ENCODE measurements around the gene NCK1.

The NCK1 gene

DNA sequence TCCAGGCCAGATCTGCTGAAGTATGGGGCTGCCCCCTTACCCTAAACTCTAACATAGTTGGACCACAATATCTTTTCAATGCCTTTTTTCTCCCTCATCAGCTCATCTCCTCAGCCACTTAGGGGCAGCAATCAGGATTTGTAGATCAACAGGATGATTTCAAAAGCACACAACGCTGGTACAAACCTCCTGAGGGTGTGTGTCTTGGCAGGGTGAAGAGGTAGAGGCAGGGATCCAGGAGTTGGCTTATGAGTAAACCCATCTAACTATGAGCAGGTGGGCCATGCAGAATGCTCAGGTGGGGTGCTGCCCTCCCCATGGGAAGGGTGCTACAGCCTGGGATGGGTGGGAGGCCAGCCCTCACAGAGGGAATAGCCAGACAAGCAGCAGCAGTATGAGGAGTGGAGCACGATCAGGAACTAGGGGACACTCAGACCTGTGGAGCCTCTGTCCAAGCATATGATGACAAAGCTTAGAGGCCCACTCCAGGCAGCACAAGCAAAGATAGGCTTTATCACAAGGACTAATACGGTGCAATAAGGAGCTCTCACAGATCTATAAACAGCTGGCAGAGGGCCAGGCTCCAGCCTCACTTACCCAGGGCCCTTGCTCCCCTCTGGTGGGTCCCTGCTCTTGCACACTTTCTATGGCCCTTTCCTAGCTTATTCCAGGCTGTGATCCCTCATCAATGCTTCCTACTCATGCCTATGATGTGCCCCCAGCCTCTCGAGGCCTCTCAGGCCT, 127.9 kb downstream of the NCK1 start:
- DNase-seq = no peak

DNA sequence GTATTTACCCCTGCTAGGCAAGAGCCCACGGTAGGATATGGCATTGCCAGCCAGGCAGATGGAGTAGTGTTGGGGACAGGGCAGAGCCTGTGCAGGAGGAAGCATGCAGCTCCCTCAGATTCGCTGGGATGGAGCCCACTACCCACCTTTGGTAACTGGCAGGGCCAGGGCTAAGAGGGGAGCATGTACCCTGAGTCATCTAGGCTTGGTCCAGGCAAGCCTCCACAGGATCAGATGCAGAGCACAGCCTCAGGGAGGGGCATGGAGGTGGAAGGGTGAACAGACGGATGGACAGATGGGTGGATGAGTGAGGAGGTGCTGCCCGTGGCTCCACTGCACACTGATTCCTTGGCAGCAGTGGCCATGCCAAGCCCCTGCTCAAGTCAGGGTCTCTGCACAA, 128.8 kb downstream of the NCK1 start:
- no peak for DNase-seq

DNA sequence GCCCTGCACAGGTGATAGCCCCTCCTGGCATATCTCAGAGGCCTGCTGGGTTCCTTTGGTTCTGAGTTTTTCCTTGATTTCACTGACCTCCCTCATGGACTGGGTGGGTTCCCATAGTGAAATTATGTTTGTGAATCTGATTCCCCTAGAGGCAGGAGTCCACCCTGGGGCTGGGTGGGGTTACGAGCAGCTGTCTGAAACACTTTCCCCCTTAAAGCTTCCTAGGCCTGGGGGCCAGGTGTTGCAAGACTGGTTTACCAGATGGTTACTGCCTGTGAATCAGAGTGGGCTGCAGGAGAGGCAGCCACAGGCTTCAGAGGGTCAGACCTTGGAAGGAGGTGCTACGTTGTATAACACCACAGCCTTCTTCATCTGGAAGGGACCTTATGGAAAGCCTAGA, 130.1 kb downstream of the NCK1 start:
- no peak for DNase-seq

- no peak for DNase-seq
Observed at GRCh38 chr3:136994772-136995516, 132.9 kb downstream of the NCK1 start.

DNA sequence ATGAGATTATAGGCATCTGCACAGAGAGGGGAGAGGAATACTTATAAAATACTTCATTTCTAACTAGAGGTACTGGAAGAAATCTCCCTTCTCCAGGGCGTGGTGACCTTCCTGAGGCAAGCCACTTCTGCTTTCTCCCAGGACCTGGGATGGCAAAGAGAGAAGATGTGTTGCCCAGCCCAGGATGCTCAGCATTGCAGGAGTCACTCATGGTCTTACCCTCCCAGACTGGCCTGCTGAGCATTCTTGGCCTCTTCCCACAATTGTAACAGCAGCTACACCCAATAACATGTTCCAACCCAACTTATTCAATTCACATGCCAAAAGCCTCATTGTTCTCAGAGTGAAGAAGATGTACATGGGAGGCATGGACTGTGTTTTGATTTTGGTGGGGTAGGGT, 133.6 kb downstream of the NCK1 start:
- DNase-seq = no peak

Measured in right forelimb (tissue), 1 donor.